Measurements from ENCODE around the gene ZNF467.

Gene ZNF467

DNA sequence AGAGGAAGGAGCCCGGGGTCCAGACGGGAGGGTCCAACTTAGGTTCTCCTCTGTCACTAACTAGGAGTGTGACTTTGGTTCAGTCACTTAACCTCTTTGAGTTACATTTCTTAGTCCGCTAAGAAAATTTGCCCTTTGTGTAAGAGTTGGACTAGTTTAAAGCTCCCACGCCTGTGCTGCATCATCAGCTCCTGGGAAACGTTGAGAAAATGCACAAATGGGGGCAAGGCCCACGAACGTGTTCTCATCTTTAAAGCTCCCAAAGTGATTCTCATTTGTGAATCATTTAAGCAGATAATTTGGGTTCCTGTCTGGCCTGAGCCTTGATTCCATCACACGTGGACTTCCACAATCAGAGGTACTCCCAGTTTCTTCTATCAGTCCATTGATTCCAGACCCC is 6.3 kb downstream of the ZNF467 start:
- DNase-seq, result no peak

DNA sequence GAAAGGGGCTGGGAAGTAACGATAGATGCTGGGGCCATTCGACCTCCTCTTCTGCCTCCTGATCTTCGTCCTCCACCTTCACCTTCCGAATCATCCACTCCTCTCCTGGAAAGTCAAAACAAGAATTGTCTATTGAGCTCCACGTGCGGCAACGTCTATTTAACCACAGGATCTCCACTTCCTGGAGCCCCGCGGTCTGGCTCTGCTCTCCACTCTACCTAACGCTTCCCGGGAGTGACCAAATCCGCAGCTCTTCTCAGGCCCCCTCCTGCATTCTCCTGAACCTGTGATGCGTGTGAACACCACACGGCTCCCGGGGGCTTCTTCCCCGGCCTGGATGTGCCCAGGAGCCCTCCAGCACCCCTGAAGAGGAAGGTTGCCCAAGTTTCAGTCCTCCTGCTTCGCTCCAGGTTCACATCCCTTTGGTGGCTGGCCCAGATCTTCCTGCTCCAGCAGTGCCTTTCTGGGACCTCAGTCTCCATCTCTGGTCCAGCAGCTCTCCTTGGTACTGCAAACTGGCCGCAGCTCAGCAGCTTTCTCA is 7.2 kb downstream of the ZNF467 start:
- no peak for DNase-seq

DNA sequence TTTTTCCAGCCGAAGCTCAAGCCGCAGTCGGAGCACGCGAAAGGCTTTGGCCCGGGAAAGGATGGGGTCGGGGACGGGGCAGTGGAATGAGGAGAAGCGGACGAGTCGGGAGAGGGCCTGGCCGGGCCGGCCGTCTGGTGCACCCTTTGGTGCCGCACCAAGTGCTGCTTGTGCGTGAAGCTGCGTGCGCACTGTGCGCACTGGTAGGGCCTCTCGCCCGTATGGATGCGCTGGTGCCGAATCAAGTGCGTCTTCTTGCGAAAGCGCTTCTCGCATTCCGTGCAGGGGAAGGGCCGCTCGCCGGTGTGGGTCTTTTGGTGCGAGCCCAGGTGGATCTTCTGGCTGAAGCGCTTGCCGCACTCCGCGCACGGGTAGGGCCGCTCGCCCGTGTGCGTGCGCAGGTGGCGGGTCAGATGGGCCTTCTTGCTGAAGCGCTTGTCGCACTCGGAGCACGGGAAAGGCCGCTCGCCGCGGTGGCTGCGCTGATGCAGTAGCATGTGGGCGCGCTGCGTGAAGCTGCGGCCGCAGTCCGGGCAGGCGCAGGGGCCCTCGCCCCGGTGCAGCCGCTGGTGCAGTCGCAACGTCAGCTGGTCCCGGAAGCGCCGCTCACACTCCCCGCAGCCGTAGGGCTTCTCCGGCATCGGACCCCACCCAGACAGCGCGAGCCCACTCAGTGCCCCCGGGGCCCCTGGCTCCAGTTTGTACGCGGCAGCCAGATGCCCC is 7.8 kb downstream of the ZNF467 start:
- DNase-seq, result no peak

DNA sequence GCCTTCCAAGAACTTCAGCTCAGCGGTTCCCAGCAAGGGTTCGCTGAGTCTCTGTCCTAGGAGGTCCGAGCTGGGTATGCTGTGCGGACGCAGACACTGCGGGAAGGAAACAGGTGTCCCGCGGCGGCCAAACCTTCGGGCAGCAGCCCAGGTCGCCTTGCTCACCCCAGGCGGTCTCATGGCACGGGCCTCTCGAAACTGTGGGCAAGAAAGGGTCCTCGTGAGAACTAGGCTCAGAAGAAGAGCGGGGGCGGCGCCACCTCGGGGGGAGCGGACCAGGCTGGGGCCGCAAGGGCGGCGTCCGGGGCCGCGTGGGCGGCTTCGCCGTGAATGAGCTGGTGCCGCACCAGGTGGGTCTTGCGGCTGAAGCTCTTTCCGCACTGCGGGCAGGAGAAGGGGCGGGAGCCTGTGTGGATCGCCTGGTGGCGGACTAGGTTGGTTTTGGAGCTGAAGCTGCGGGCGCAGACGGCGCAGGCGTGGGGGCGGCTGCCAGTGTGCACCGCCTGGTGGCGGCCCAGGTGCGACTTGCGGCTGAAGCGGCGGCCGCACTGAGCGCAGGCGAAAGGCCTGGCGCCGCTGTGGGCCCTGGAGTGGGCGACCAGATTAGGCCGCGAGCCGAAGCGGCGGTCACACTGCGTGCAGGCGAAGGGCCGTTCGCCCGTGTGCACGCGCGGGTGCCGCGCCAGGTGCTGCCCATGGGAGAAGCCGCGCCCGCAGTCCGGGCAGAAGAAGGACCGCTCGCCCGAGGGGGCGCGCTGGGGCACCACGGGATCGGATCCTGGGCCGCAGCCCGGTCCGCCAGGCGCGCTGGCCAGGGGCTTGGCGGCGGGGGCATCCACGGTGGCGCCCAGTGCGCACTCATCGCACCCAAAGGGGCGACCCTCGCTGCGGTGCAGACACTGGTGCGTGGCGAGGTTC is 8.6 kb downstream of the ZNF467 start:
- DNase-seq, result no peak

DNA sequence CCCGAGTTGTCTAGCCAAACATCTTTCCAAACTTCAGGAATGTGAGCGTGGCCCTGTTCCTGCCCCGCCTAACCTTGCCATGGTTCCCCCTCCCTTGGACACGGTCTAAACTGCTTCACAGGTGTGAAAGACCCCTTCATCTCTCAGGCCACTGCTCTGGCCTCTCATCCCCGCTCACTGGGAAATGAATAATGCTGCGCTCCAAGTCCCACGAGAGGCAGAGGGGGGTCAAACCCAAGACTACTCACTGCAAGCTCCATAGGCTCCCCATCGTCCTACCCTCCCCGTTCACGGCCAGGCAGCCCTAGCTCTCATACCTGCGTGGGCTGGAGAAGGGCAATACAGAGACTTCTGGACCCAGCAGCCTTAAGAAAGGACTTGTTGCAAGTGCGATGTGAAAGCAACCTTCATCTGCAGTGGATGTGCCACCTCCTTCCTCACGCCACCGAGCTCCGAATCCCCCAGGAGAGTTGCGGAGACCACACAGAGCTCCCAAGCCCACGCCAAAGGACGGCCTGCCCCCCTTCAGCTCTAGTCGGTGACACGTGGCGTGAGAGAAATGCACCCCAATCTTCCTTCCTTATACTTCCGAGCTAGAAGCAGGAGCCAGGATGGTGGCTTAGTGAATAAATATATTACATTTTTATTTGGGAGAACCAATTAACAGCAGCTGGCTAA is 9.7 kb downstream of the ZNF467 start:
- DNase-seq, result no peak

DNA sequence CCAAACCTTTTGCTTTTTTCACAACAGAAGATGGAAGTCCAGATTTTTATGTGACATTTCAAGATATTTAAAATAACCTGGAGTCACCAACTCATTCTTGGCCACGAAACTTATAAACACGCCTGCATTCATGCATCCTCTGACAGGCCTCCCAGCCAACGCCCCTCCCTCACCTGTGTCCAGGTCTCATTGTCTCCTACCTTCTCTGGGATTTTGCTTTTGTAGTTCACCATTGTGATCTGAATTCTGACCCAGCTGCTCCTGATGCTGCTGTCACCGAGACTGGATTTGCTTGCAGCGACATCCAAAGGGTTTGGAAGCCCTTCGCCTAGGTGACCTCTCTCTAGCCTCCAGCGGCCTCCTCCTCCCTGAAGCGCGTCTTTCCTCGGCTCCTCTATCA is 10.8 kb downstream of the ZNF467 start:
- DNase-seq, result no peak

DNA sequence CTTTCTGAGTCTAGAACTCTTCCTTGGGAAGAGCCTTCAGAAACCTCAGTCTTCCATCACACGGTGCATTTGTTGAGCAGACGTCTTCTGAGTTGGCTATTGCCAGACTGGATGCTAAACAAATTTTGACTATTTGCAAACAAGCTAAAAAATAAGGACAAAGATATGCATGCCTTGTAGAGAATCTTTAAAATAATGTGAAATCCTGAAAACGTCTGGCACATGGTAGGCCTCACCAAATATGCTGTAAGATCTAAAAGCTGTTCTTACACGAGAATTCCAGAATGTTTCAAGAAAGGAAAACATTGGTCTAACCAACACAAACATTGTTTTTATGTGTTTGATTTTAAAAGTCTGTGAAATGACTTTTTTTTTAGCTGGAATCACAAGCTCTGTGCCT is 11.3 kb downstream of the ZNF467 start:
- DNase-seq, result no peak

DNA sequence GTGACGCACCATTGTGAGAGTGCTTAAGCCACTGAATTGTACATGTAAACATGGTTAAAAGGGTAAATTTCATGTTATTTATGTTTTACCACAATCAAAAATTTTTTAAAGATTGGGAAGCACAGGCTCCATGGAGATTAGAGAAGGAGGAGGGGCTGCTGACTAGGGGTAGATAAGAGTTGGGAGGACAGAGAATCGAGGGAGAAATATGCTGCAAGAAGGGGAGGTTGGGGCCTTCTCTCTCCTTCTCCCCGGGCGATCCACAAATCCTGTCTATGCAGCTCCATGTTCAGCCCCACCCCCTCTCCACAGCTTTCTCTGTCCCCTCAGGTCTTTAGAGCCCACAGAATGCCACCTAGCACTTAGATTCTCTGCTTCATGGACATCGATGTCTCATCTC is 12.1 kb downstream of the ZNF467 start:
- DNase-seq, result no peak

DNA sequence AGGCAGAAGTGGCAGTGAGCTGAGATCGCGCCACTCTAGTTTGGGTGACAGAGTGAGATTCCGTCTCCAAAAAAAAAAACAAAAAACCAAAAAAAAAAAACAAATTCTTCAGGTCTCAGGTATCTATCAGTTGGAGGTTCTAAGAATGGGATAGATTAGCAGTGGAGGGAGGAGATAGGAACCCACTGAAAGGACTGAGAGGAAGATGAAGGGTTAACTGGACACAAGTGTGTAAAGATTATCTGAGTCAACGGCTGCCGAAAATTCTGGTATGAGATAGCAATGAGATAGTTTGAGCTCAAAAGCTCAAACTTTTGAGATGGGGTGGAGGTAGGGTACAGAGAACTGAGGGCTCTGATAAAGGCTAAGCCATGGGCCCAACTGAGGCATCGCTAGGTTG is 12.8 kb downstream of the ZNF467 start:
- no peak for DNase-seq

DNA sequence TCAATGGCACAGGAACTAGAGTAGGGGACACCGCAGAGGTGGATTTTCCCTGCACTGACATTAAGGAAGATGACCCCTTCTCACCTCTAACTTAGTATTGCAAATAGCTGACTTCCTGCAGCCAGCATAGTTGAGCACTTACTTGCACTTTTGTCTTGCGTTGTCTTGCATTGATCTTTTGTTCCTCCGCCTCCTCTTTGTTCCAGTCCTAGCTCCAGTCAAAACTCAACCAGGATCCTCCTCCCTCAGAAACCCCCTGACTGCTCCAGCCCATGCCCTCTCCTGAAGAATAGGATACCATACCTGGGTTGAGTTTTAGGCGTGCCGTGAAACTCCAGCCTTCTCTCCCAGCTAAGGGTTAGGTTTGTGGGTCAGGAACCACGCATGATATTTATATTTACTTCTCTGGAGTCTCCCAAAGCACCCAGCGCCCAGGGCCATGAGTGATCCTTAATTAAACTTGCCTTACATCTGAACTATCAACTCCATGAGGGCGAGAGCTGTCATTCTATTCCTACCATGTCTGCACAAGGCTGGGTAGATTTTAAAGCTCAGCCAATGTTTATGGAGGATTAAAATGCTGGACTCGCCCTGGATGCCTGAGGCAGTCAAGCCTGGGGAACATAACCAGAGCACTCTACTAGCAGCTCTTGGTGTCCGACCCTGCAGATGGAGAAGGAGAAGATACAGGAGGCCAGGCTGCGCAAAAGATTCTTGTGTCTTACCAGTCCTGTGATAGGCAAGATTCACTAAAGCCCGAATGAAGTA is 14.1 kb downstream of the ZNF467 start:
- no peak for DNase-seq

DNA sequence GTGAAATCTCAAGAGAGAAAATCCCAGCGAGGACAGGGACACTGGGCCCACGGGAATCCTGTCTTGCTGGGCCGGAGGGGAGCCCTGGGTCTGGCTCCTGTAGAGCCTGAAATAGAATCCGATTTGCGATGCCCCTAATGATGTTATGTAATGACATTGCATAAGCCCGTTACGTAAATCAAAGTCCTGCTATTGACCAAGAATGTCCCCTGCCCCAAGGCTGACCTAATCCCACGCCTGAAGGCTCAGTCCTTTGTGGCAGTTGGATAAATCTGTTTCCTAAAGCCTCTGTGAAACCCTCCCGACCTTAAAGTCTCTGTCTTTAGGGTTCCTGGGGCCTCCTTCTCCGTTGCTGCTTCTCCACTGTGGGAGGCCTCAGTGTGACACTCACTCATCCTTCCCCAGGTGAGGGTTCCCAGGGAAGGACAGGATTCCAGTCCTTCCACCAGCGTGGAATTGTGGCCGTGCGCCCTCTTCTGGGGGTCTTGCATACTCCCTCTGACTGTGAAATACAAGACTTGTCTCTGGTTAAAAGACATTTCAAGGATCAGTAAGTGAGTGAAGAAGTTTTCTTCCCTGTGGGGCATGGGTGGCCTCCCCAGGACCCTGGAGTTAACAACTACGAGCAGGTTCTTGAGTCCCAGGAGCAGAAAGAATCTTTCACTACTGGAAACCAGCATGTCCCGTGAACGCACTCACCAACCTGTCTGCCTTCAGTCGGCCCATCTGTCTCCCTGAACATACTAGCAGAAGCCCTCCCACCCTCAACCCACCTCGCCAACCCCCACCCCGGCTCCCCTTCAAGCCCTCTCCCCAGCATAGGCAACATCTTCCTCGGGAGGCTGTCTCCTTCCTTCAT is 19.8 kb downstream of the ZNF467 start:
- DNase-seq, result no peak

DNA sequence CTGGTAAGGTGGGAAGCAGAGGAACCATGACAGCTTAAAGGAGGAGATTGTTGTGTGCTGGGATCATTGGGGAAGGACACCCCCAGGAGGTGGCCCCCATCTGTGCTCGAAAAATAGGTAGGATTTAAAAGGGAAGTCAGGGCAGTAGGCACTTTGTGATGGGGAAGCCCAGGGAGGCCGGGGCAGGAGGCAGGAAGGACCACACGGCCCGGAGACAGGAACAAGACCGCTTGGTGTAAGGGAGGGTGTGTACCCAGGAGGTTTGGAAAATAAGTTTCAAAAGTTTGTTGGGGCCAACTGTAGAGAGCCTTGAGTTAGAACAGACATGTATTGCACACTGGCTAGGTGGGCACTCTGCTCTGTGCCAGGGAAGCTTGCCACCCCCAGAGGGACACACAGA is 20.7 kb downstream of the ZNF467 start:
- DNase-seq, result no peak

DNA sequence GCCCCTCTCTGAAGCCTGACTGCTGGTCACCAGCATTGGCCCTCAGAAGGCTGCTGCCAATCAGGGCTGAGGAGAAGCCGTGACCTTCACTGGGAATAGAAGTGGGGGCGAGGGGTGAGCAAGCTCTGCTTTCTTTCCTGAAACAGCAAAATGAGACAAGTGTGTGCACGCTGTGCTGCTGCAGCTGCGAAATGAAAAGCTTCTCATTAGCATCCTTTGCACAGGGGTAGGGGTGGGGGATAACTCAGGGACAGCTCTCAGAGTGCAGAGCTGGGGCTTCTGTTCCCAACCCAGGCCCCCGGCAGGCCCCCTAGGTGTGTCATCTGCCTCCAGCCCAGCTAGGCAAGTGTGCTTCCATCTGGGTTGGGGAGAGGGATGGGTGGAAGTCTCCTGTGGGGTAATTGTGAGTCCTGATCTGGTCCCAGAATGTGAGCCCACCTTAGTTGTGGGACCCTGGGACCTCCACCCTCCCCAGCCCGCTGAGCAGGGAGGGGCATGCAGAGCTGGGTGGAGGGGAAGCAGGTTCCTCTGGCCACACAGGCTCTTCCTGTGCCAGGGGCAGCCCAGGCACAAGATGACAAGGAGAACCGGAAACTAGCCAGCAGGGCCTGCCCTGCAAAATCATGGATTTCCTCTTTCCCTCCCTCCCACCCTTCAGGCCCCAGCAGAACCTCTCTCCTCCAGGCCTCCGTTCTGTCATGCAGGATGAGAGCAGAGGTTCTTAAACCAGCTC is 22.2 kb downstream of the ZNF467 start:
- DNase-seq, result no peak

DNA sequence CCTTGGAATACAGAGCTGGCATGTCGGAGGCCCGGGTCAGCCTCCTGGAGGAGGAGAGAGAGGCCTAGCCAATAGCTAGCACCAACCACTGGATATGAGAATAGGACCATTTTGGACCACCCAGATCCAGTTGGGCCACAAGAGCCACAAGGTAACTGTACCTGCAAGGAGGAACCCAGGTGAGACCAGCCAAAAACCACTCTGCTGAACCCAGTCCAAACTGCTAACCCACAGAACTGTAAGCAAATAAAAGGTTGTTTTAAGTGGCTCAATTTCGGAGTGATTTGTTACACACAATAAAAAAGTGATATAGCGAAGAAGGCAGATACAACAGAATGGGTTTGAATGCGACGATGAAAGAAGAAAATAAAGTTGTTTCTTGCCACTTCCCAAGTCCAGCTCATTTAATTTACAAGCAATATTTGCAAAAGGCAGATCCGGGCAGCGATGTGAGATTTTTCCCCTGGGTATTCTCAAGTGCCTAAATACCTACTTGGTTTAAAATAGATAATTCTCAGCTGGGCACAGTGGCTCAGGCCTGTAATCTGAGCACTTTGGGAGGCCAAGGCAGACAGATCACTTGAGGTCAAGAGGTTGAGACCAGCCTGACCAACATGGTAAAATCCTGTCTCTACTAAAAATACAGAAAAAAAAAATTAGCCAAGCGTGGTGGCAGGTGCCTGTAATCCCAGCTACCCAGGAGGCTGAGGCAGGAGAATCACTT is 23.1 kb downstream of the ZNF467 start:
- no peak for DNase-seq

DNA sequence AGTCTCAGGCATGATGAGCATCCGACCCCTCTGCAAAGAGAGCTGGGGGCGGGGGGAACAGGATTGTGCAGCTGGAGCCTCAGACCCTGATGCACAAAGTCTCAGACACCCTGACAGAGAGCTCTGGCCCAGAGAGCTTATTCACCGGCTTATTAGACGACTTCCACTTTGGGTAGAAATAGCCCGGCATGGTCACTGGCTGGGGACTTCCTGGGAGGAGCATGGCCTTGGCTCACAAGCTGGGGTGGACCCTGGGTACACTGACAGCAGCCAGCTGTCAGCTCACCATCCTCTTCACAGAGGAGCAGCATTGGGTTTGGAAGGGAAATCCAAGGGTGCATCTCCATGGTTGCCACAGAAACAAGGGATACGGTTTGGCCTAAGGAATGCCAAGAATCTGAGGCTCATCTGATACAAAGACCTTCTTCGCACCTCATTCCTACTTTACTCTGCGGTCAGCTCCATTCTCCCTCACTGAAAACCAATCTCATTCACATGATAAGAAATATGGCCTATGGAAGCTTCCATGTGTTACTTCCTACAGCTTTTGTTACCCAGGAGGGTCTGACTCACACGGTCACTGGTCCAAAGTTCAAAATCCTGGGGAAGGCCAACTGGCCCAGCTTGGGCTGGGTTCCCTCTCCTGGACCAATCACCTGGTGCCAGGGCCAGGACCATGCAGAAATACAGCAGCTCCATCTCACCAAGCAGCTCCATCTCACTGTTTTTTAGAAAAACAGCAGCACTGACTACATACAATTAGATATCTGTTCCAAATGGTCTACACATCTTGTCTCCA is 25.1 kb downstream of the ZNF467 start:
- DNase-seq, result no peak

DNA sequence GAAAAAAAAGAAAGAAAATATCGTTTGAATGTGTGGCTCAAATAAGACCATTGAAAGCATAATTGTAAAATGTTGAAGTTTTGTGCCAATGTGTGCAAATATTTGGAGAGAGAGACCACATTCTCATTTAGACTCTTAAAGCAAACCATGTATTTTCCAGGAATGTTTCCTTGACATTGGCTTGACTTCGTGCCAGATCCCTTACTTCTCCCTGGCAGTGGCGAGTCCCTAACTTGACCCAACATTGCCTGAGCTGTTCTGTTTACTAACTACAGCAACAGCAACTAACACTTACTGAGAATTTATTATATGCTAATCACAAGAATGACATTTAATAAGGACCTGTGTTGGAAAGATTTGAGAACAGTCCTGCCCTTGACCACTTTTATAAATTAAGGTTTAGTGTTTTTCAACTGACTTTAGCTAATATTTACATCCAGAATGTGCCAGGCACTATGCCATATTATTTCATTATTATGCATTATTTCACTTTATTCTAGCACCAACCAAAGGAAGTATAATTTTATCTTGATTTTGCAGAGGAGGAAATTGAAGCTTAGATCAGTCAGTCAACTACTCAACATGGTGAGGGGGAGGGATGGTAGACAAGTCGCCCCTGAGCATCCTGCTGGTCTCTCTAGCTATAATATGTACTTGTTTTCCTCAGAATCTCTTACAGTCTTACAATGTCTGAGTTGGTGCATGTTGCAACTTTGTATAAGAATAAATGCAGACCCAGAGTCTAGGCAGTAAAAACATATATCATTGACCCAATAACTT is 29.7 kb downstream of the ZNF467 start:
- DNase-seq, result no peak

DNA sequence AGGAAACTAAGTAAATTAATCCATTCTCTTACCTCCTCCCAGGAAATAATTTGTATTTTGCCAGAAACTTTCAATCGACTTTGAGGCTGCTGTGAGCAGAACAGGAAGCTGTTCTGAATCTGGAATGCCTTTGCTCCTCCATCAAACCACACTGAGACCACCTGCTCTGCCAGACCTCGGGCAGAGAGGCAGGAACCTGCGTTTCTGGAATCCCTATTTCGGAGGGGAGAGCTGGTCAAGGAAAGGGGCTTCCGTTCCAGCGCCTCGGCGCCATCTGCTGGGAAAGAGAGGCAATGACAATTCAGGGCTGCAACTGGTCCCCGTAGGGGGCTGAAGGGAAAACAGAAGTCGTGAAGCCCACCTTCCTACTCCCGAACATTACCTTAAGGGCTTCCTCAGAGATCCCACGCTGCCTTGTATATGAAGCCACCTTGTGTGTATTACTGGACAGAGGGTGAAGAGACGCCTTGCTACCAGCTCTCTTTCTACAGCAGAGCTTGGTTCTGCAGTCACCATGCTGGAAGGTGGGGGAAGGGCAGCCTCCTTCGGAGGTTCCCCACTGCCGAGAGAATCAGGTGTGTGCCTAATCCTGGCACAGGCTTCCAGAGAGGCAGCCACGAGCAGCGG is 31.2 kb downstream of the ZNF467 start:
- peak; percentile 49 to 62 for DNase-seq

DNA sequence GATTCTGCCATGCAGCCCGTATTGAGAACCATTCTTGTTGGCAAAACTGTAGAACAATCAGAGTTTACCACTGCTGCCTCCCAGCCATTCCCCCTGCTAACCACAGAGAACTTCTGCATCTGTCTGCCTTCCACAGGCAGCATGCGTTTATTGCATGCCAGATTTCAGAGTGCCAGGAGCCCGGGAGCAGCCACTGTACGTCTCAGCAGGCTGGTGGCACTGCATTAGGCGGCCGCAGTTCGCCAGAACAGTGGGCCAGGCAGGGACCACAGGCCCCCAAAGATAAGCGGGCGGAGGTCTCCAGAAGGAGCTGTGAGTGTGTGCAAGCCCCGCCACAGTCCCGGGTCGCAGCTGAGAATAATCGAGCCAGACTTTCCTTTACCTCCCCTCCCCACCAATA is 31.8 kb downstream of the ZNF467 start:
- no peak for DNase-seq

All from CD4-positive, alpha-beta T cell treated with Interleukin-1 beta for 1 hour (primary cell).